Sigmoid colon (tissue), 4 donors: ENCODE data around the gene TJAP1.

ENCODE experiments used
- CTCF ChIP-seq, 4 experiments: fragments of 450-650 bp in 3 of 4; fragments of 200-600 bp in 1 of 4; IDR thresholded peaks; one replicate each; pipeline ENCODE4 v1.5.1; 2016 to 2019; ENCODE audit warnings: antibody characterized with exemption in 4 of 4, mild to moderate bottlenecking in 3 of 4, moderate library complexity in 2 of 4
- EP300 ChIP-seq, 4 donors: sonication (generic); formaldehyde crosslinking; IDR thresholded peaks; one replicate each; pipeline ENCODE4 v1.6.1; 2017; ENCODE audit warnings: antibody characterized with exemption in 4 of 4
- POLR2A ChIP-seq, 2 donors: fragments of 450-650 bp; IDR thresholded peaks; one replicate each; pipeline ENCODE4 v1.6.1; 2016; ENCODE audit warnings: antibody characterized with exemption in 2 of 2, mild to moderate bottlenecking in 2 of 2, moderate library complexity in 2 of 2

GRCh38 chr6:43517505-43518357 is 40.4 kb downstream of the TJAP1 start:
- TF ChIP-seq CTCF (IDR thresholded peaks at IDR 0.05) (peak in 1 of 4 experiments; percentile 7), POLR2A (IDR thresholded peaks at IDR 0.05) (no peak), EP300 (IDR thresholded peaks at IDR 0.05) (no peak)
